Measurements from ENCODE around the gene OR7E24.

DNA sequence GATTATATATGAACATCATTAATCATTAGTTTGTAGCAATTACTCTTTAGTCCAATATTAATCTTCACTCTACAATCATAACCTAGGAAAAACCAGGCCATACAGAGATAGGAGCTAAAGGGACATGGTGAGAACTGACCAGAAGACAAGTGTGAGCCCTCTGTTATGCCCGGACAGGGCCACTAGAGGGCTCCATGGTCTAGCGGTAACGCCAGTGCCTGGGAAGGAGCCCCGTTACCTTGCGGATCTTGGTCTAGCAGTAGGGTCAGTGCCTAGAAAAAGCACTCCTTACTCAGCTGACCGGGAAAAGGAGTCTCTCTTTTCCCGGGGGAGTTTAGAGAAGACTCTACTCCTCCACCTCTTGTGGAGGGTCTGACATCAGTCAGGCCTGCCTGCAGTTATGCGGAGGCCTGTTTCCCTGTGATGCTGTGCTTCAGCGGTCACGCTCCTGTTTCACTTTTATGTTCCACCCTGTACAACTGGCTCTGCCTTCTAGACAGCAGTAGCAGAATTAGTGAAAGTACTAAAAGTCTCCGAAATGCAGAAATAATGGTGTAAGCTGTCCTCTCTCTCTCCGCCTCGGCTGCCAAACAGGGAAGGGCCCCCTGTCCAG is 45.1 kb upstream of the OR7E24 start:
- TF ChIP-seq YY1 (IDR thresholded peaks at IDR 0.05; ENCODE audit: insufficient read depth, insufficient read length) (no peak), SUZ12 (IDR thresholded peaks at IDR 0.05; ENCODE audit: extremely low read depth, insufficient read depth, insufficient read length) (no peak), ZNF274 (IDR thresholded peaks at IDR 0.05; ENCODE audit: low read depth, low read length) (no peak)

Measured in NT2/D1 (cell line).